H9 (cell line): Measurements from ENCODE around the gene PTPRH. TPM values are rescaled to one million over a fixed set of nuclear protein-coding genes. Genes with fewer than 3 reads are reported as not detected.

ENCODE experiments used
- DNase-seq: peaks from one replicate; pipeline ENCODE4 v3.0.0-alpha.2; 2017
- H2AFZ ChIP-seq: one replicate; pipeline ENCODE4 v1.6.1; 2013; ENCODE audit warnings: mild to moderate bottlenecking, low read length, control low read depth, moderate library complexity
- H2AK5ac ChIP-seq: 2 replicates; pipeline ENCODE4 v1.6.1; 2013; ENCODE audit warnings: low read length, control low read depth, mixed read lengths; ENCODE audit not compliant: insufficient read length
- H2BK120ac ChIP-seq: one replicate; pipeline ENCODE4 v1.6.1; 2013; ENCODE audit warnings: low read depth, mild to moderate bottlenecking, low read length, control low read depth, inconsistent platforms; ENCODE audit not compliant: poor library complexity, severe bottlenecking
- H2BK12ac ChIP-seq: 2 replicates; pipeline ENCODE4 v1.6.1; 2013; ENCODE audit warnings: low read length, control low read depth, mixed read lengths, low read depth; ENCODE audit not compliant: insufficient read length
- H2BK15ac ChIP-seq: 2 replicates; pipeline ENCODE4 v1.6.1; 2013; ENCODE audit warnings: low read depth, low read length, control low read depth
- H2BK20ac ChIP-seq: one replicate; pipeline ENCODE4 v1.6.1; 2013; ENCODE audit warnings: low read depth, mild to moderate bottlenecking, low read length, control low read depth, inconsistent platforms; ENCODE audit not compliant: poor library complexity, severe bottlenecking
- H2BK5ac ChIP-seq: 2 replicates; pipeline ENCODE4 v1.6.1; 2013; ENCODE audit warnings: low read length, control low read depth, mixed read lengths; ENCODE audit not compliant: insufficient read length
- H3K14ac ChIP-seq: 2 replicates; pipeline ENCODE4 v1.6.1; 2013; ENCODE audit warnings: low read length, control low read depth; ENCODE audit not compliant: insufficient read depth
- H3K18ac ChIP-seq: 2 replicates; pipeline ENCODE4 v1.6.1; 2013; ENCODE audit warnings: low read depth, mild to moderate bottlenecking, mixed read lengths, low read length, control low read depth; ENCODE audit not compliant: insufficient read length
- H3K23ac ChIP-seq: 2 replicates; pipeline ENCODE4 v1.6.1; 2013; ENCODE audit warnings: low read length, control low read depth, mixed read lengths, low read depth; ENCODE audit not compliant: insufficient read length
- H3K23me2 ChIP-seq: 2 replicates; pipeline ENCODE4 v1.6.1; 2013; ENCODE audit warnings: low read depth, mild to moderate bottlenecking, mixed read lengths, low read length, control low read depth; ENCODE audit not compliant: insufficient read length, poor library complexity, severe bottlenecking
- H3K27ac ChIP-seq: 2 replicates; pipeline ENCODE4 v1.5.1; 2013; ENCODE audit warnings: low read length, control low read depth, mixed read lengths, low read depth; ENCODE audit not compliant: insufficient read length
- H3K27me3 ChIP-seq: 2 replicates; pipeline ENCODE4 v1.6.1; 2013; ENCODE audit warnings: low read length, control low read depth, inconsistent platforms; ENCODE audit not compliant: insufficient read depth
- H3K4ac ChIP-seq: 2 replicates; pipeline ENCODE4 v1.6.1; 2013; ENCODE audit warnings: low read depth, mild to moderate bottlenecking, control low read depth, inconsistent platforms, low read length, moderate library complexity
- H3K4me1 ChIP-seq: 2 replicates; pipeline ENCODE4 v1.6.1; 2013; ENCODE audit warnings: low read length, control low read depth, inconsistent platforms; ENCODE audit not compliant: insufficient read depth
- H3K4me2 ChIP-seq: 2 replicates; pipeline ENCODE4 v1.6.1; 2013; ENCODE audit warnings: low read length, control low read depth, mixed read lengths; ENCODE audit not compliant: insufficient read length, insufficient read depth
- H3K56ac ChIP-seq: 2 replicates; pipeline ENCODE4 v1.6.1; 2013; ENCODE audit warnings: low read depth, mild to moderate bottlenecking, mixed read lengths, low read length, control low read depth; ENCODE audit not compliant: insufficient read length
- H3K79me1 ChIP-seq: 2 replicates; pipeline ENCODE4 v1.6.1; 2013; ENCODE audit warnings: low read depth, mild to moderate bottlenecking, moderate library complexity, low read length, control low read depth, inconsistent platforms; ENCODE audit not compliant: insufficient read depth, poor library complexity, severe bottlenecking
- H3K79me2 ChIP-seq: 2 replicates; pipeline ENCODE4 v1.6.1; 2013; ENCODE audit warnings: low read length, control low read depth, inconsistent platforms; ENCODE audit not compliant: insufficient read depth
- H3K9ac ChIP-seq: 2 replicates; pipeline ENCODE4 v1.6.1; 2013; ENCODE audit warnings: low read length, control low read depth, mixed read lengths; ENCODE audit not compliant: insufficient read length; ENCODE audit errors: extremely low read depth
- H3K9me3 ChIP-seq: one replicate; pipeline ENCODE4 v1.6.1; 2013; ENCODE audit warnings: low read depth, low read length, inconsistent platforms; ENCODE audit not compliant: control insufficient read depth
- H3T11ph ChIP-seq: one replicate; pipeline ENCODE4 v1.6.1; 2013; ENCODE audit warnings: mild to moderate bottlenecking, low read length, control low read depth, inconsistent platforms
- H4K20me1 ChIP-seq: one replicate; pipeline ENCODE4 v1.6.1; 2013; ENCODE audit not compliant: control insufficient read depth, insufficient read length, insufficient read depth
- H4K5ac ChIP-seq: 2 replicates; pipeline ENCODE4 v1.6.1; 2013; ENCODE audit warnings: low read depth, mild to moderate bottlenecking, mixed read lengths, low read length, control low read depth; ENCODE audit not compliant: insufficient read length
- H4K8ac ChIP-seq: replicated peaks from 2 replicates; pipeline ENCODE4 v1.6.1; 2013; ENCODE audit warnings: low read length, control low read depth, mixed read lengths, low read depth; ENCODE audit not compliant: insufficient read length
- H4K91ac ChIP-seq: 2 replicates; pipeline ENCODE4 v1.6.1; 2013; ENCODE audit warnings: low read depth, mild to moderate bottlenecking, moderate library complexity, mixed read lengths, low read length, control low read depth; ENCODE audit not compliant: insufficient read length
- H3K27ac Mint-ChIP-seq, 3 experiments: 2 replicates in 2 of 3; 3 replicates in 1 of 3; pipeline ENCODE4 v1.8.0; 2020 to 2021; ENCODE audit warnings: mixed read lengths in 3 of 3, mild to moderate bottlenecking in 1 of 3, moderate library complexity in 1 of 3
- H3K27me3 Mint-ChIP-seq: 2 replicates; pipeline ENCODE4 v1.8.0; 2021; ENCODE audit warnings: low read depth, mild to moderate bottlenecking, moderate library complexity, mixed read lengths
- H3K36me3 Mint-ChIP-seq, 3 experiments: 2 replicates in 2 of 3; 3 replicates in 1 of 3; pipeline ENCODE4 v1.8.0; 2020 to 2021; ENCODE audit warnings: low read depth in 3 of 3, mixed read lengths in 3 of 3; ENCODE audit not compliant: insufficient read depth in 1 of 3
- H3K4me1 Mint-ChIP-seq, 2 experiments: 2 replicates each; pipeline ENCODE4 v1.8.0; 2020; ENCODE audit warnings: mixed read lengths in 2 of 2
- H3K4me3 Mint-ChIP-seq, 2 experiments: 2 replicates in 1 of 2; 3 replicates in 1 of 2; pipeline ENCODE4 v1.8.0; 2020 to 2021; ENCODE audit warnings: mild to moderate bottlenecking in 2 of 2, mixed read lengths in 2 of 2, moderate library complexity in 1 of 2
- H3K9me3 Mint-ChIP-seq, 2 experiments: 2 replicates in 1 of 2; 3 replicates in 1 of 2; pipeline ENCODE4 v1.8.0; 2020; ENCODE audit warnings: mild to moderate bottlenecking in 2 of 2, mixed read lengths in 2 of 2, moderate library complexity in 1 of 2
- CTCF ChIP-seq: fragments of 200-600 bp; sonication (generic); conservative IDR thresholded peaks from 3 replicates; pipeline ENCODE4 v1.8.0; 2021; ENCODE audit warnings: antibody characterized with exemption, mild to moderate bottlenecking
- WGBS: extraction: QIAGEN DNeasy Blood & Tissue Kit; methylation state at CpG from one replicate; pipeline ENCODE4 v1.1.7; 2013; ENCODE audit warnings: missing lambda C conversion rate, low lambda C conversion rate, mixed read lengths; ENCODE audit not compliant: insufficient read length; ENCODE audit errors: extremely low coverage; 5-methylcytosine and 5-hydroxymethylcytosine counted together
- total RNA-seq: library from RNA; stranded (reverse); gene quantifications from 2 replicates; pipeline ENCODE4 v1.2.1, GENCODE V29; 2021

PTPRH gene
- total RNA-seq, 1 experiment from 2014 or later: 0.24 TPM

- no peaks in the 10 kb centered on the region for H3K79me1 ChIP-seq
- Mint-ChIP-seq H3K4me3 (no peak overlapping the region), H3K36me3 (peaks cover 33 to 82% (median 78%) of the 10 kb centered on the region in 3 experiments; a peak in 6 of 7 replicates), H3K27me3 (no peaks in the 10 kb centered on the region), H3K9me3 (no peaks in the 10 kb centered on the region), H3K4me1 (no peaks in the 10 kb centered on the region), H3K27ac (no peak overlapping the region; a peak in 1 of 7 replicates)
- no peaks in the 10 kb centered on the region for H3K23me2 ChIP-seq
- H3K18ac ChIP-seq: no peak overlapping the region
- H2BK15ac ChIP-seq: no peak overlapping the region
- no peak overlapping the region for H3K4me2 ChIP-seq
- no peak for DNase-seq
- no peak overlapping the region for H3T11ph ChIP-seq
- no peak overlapping the region for H2BK5ac ChIP-seq
- H3K9ac ChIP-seq: no peak overlapping the region
- H3K56ac ChIP-seq: no peak overlapping the region
- no peaks in the 10 kb centered on the region for H3K27me3 ChIP-seq
- no peak overlapping the region for H2BK120ac ChIP-seq
- no peak overlapping the region for H2BK20ac ChIP-seq
- H2BK12ac ChIP-seq: no peak overlapping the region
- no peak overlapping the region for H2AFZ ChIP-seq
- no peak overlapping the region for H3K4ac ChIP-seq
- WGBS: no CpG with 5 or more reads among the region's 37 CpGs
- H2AK5ac ChIP-seq: no peak overlapping the region
- no peaks in the 10 kb centered on the region for H3K9me3 ChIP-seq
- no peak for TF ChIP-seq CTCF
- H3K79me2 ChIP-seq: no peaks in the 10 kb centered on the region
- no peaks in the 10 kb centered on the region for H4K20me1 ChIP-seq
- no peak overlapping the region for H4K5ac ChIP-seq
- H3K14ac ChIP-seq: no peak overlapping the region
- no peaks in the 10 kb centered on the region for H3K4me1 ChIP-seq
- H4K8ac ChIP-seq: no peak overlapping the region
- H3K23ac ChIP-seq: no peak overlapping the region
- no peak overlapping the region for H3K27ac ChIP-seq
- H4K91ac ChIP-seq: no peak overlapping the region
Observed at GRCh38 chr19:55241143-55241934, 32.0 kb upstream of the PTPRH start.
